Measurements from ENCODE around the gene BPIFA1.
A peak's percentile ranks its signal among the peaks of the same experiment; 100 is the strongest.

The BPIFA1 gene

GRCh38 chr20:33282991-33283555 lies 47.3 kb downstream of the BPIFA1 start, which contains the start of gene BPIFB1:
Gene BPIFB1, plus strand, starts transcription at chr20:33283214. Its CDS starts 2,860 bp downstream, at chr20:33286074.
- no peaks in the 10 kb centered on the region for H3K4me1 ChIP-seq (ENCODE audit: control insufficient read depth, insufficient read depth, low read length, poor library complexity, severe bottlenecking)
- DNase-seq, result no peak
- H3K9me3 ChIP-seq (ENCODE audit: control insufficient read depth, low read length), result no peaks in the 10 kb centered on the region
- H3K27me3 ChIP-seq (replicated peaks; ENCODE audit: control insufficient read depth, insufficient read depth, low read length, poor library complexity, severe bottlenecking), result no peaks in the 10 kb centered on the region
- H3K4me3 ChIP-seq (ENCODE audit: insufficient read depth, low read depth, low read length, poor library complexity, severe bottlenecking), result no peak within 1 kb of the TSS
- no peak within 1 kb of the TSS for H3K27ac ChIP-seq (ENCODE audit: insufficient read depth, low read length, poor library complexity, severe bottlenecking)
- no peaks in the 10 kb centered on the region for H3K36me3 ChIP-seq (ENCODE audit: control insufficient read depth, insufficient read depth, low read length)

GRCh38 chr20:33284284-33284683 lies 48.5 kb downstream of the BPIFA1 start:
- H3K27me3 ChIP-seq (replicated peaks; ENCODE audit: control insufficient read depth, insufficient read depth, low read length, poor library complexity, severe bottlenecking), result no peaks in the 10 kb centered on the region
- no peaks in the 10 kb centered on the region for H3K9me3 ChIP-seq (ENCODE audit: control insufficient read depth, low read length)
- H3K27ac ChIP-seq (ENCODE audit: insufficient read depth, low read length, poor library complexity, severe bottlenecking), result no peak overlapping the region
- H3K4me3 ChIP-seq (ENCODE audit: insufficient read depth, low read depth, low read length, poor library complexity, severe bottlenecking), result no peak overlapping the region
- H3K4me1 ChIP-seq (ENCODE audit: control insufficient read depth, insufficient read depth, low read length, poor library complexity, severe bottlenecking), result no peaks in the 10 kb centered on the region
- H3K36me3 ChIP-seq (ENCODE audit: control insufficient read depth, insufficient read depth, low read length), result no peaks in the 10 kb centered on the region
- no peak for DNase-seq

- Histone ChIP-seq H3K27ac (ENCODE audit: insufficient read depth, low read length, poor library complexity, severe bottlenecking) (no peak overlapping the region), H3K36me3 (ENCODE audit: control insufficient read depth, insufficient read depth, low read length) (no peaks in the 10 kb centered on the region), H3K4me3 (ENCODE audit: insufficient read depth, low read depth, low read length, poor library complexity, severe bottlenecking) (no peak overlapping the region), H3K4me1 (ENCODE audit: control insufficient read depth, insufficient read depth, low read length, poor library complexity, severe bottlenecking) (no peaks in the 10 kb centered on the region), H3K9me3 (ENCODE audit: control insufficient read depth, low read length) (no peaks in the 10 kb centered on the region), H3K27me3 (replicated peaks; ENCODE audit: control insufficient read depth, insufficient read depth, low read length, poor library complexity, severe bottlenecking) (no peaks in the 10 kb centered on the region)
- no peak for DNase-seq
Observed at GRCh38 chr20:33284937-33285336, 49.1 kb downstream of the BPIFA1 start.

- no peak for DNase-seq
- H3K27ac ChIP-seq (ENCODE audit: insufficient read depth, low read length, poor library complexity, severe bottlenecking), result no peak overlapping the region
- no peaks in the 10 kb centered on the region for H3K36me3 ChIP-seq (ENCODE audit: control insufficient read depth, insufficient read depth, low read length)
- H3K4me3 ChIP-seq (ENCODE audit: insufficient read depth, low read depth, low read length, poor library complexity, severe bottlenecking), result no peak overlapping the region
- H3K9me3 ChIP-seq (ENCODE audit: control insufficient read depth, low read length), result no peaks in the 10 kb centered on the region
- H3K4me1 ChIP-seq (ENCODE audit: control insufficient read depth, insufficient read depth, low read length, poor library complexity, severe bottlenecking), result no peaks in the 10 kb centered on the region
- no peaks in the 10 kb centered on the region for H3K27me3 ChIP-seq (replicated peaks; ENCODE audit: control insufficient read depth, insufficient read depth, low read length, poor library complexity, severe bottlenecking)
Observed at GRCh38 chr20:33285861-33286495, 50.2 kb downstream of the BPIFA1 start.

GRCh38 chr20:33287884-33288283 lies 52.1 kb downstream of the BPIFA1 start:
- H3K36me3 ChIP-seq (ENCODE audit: control insufficient read depth, insufficient read depth, low read length), result no peaks in the 10 kb centered on the region
- no peaks in the 10 kb centered on the region for H3K9me3 ChIP-seq (ENCODE audit: control insufficient read depth, low read length)
- H3K4me3 ChIP-seq (ENCODE audit: insufficient read depth, low read depth, low read length, poor library complexity, severe bottlenecking), result no peak overlapping the region
- no peak overlapping the region for H3K27ac ChIP-seq (ENCODE audit: insufficient read depth, low read length, poor library complexity, severe bottlenecking)
- DNase-seq, result no peak
- no peaks in the 10 kb centered on the region for H3K27me3 ChIP-seq (replicated peaks; ENCODE audit: control insufficient read depth, insufficient read depth, low read length, poor library complexity, severe bottlenecking)
- H3K4me1 ChIP-seq (ENCODE audit: control insufficient read depth, insufficient read depth, low read length, poor library complexity, severe bottlenecking), result no peaks in the 10 kb centered on the region

- no peak overlapping the region for H3K27ac ChIP-seq (ENCODE audit: insufficient read depth, low read length, poor library complexity, severe bottlenecking)
- no peaks in the 10 kb centered on the region for H3K27me3 ChIP-seq (replicated peaks; ENCODE audit: control insufficient read depth, insufficient read depth, low read length, poor library complexity, severe bottlenecking)
- no peaks in the 10 kb centered on the region for H3K36me3 ChIP-seq (ENCODE audit: control insufficient read depth, insufficient read depth, low read length)
Observed at GRCh38 chr20:33290852-33291251, 55.1 kb downstream of the BPIFA1 start.

GRCh38 chr20:33291416-33291815 lies 55.6 kb downstream of the BPIFA1 start:
- no peak for DNase-seq
- Histone ChIP-seq H3K9me3 (ENCODE audit: control insufficient read depth, low read length) (no peaks in the 10 kb centered on the region), H3K27me3 (replicated peaks; ENCODE audit: control insufficient read depth, insufficient read depth, low read length, poor library complexity, severe bottlenecking) (no peaks in the 10 kb centered on the region), H3K4me1 (ENCODE audit: control insufficient read depth, insufficient read depth, low read length, poor library complexity, severe bottlenecking) (no peaks in the 10 kb centered on the region), H3K27ac (ENCODE audit: insufficient read depth, low read length, poor library complexity, severe bottlenecking) (no peak overlapping the region), H3K36me3 (ENCODE audit: control insufficient read depth, insufficient read depth, low read length) (no peaks in the 10 kb centered on the region), H3K4me3 (ENCODE audit: insufficient read depth, low read depth, low read length, poor library complexity, severe bottlenecking) (no peak overlapping the region)

More at GRCh38 chr20:33290852-33291251, 55.1 kb downstream of the BPIFA1 start:
- H3K4me3 ChIP-seq (ENCODE audit: insufficient read depth, low read depth, low read length, poor library complexity, severe bottlenecking), result no peak overlapping the region
- no peak for DNase-seq
- H3K9me3 ChIP-seq (ENCODE audit: control insufficient read depth, low read length), result no peaks in the 10 kb centered on the region
- no peaks in the 10 kb centered on the region for H3K4me1 ChIP-seq (ENCODE audit: control insufficient read depth, insufficient read depth, low read length, poor library complexity, severe bottlenecking)

- H3K27ac ChIP-seq (ENCODE audit: insufficient read depth, low read length, poor library complexity, severe bottlenecking), result no peak overlapping the region
- H3K4me1 ChIP-seq (ENCODE audit: control insufficient read depth, insufficient read depth, low read length, poor library complexity, severe bottlenecking), result no peaks in the 10 kb centered on the region
- H3K36me3 ChIP-seq (ENCODE audit: control insufficient read depth, insufficient read depth, low read length), result no peaks in the 10 kb centered on the region
- peak; percentile 33 to 53 (median 37) for DNase-seq
- H3K27me3 ChIP-seq (replicated peaks; ENCODE audit: control insufficient read depth, insufficient read depth, low read length, poor library complexity, severe bottlenecking), result no peaks in the 10 kb centered on the region
- no peak overlapping the region for H3K4me3 ChIP-seq (ENCODE audit: insufficient read depth, low read depth, low read length, poor library complexity, severe bottlenecking)
- H3K9me3 ChIP-seq (ENCODE audit: control insufficient read depth, low read length), result no peaks in the 10 kb centered on the region
Observed at GRCh38 chr20:33291830-33292355, 56.1 kb downstream of the BPIFA1 start.
